RKO (cell line): ENCODE data around the gene TESMIN.

Source experiments
- DNase-seq: peaks from one replicate; pipeline ENCODE4 v3.0.0-alpha.2; 2016; ENCODE audit warnings: low spot score

The TESMIN gene

GRCh38 chr11:68762481-68762880, 11.2 kb upstream of the TESMIN start:
- DNase-seq: no peak

GRCh38 chr11:68761801-68762200, 10.5 kb upstream of the TESMIN start:
- no peak for DNase-seq

GRCh38 chr11:68759991-68760390, 8.7 kb upstream of the TESMIN start:
- DNase-seq: no peak

- DNase-seq: no peak
Measured at GRCh38 chr11:68757711-68758110, 6.4 kb upstream of the TESMIN start.

GRCh38 chr11:68756171-68756766, 4.9 kb upstream of the TESMIN start:
- no peak for DNase-seq

GRCh38 chr11:68753300-68753699, 2.0 kb upstream of the TESMIN start:
- DNase-seq: no peak

GRCh38 chr11:68751004-68751325, 355 bp downstream of the TESMIN start:
- DNase-seq: no peak

- DNase-seq: no peak
Measured at GRCh38 chr11:68750195-68751003, 921 bp downstream of the TESMIN start.

- DNase-seq: peak; percentile 15
Measured at GRCh38 chr11:68749229-68750123, 1.8 kb downstream of the TESMIN start.

GRCh38 chr11:68748061-68748460, 3.3 kb downstream of the TESMIN start:
- DNase-seq: no peak

- no peak for DNase-seq
Measured at GRCh38 chr11:68743539-68743938, 7.8 kb downstream of the TESMIN start.

- DNase-seq: no peak
Measured at GRCh38 chr11:68741463-68741862, 9.9 kb downstream of the TESMIN start.

- no peak for DNase-seq
Measured at GRCh38 chr11:68735646-68736045, 15.7 kb downstream of the TESMIN start.

GRCh38 chr11:68735125-68735524, 16.2 kb downstream of the TESMIN start:
- no peak for DNase-seq

- DNase-seq: no peak
Measured at GRCh38 chr11:68734111-68734510, 17.2 kb downstream of the TESMIN start.

- no peak for DNase-seq
Measured at GRCh38 chr11:68727783-68728182, 23.5 kb downstream of the TESMIN start.

GRCh38 chr11:68724293-68724692, 27.0 kb downstream of the TESMIN start:
- no peak for DNase-seq

- DNase-seq: no peak
Measured at GRCh38 chr11:68722143-68722542, 29.2 kb downstream of the TESMIN start.

GRCh38 chr11:68721075-68721474, 30.2 kb downstream of the TESMIN start:
- no peak for DNase-seq

- DNase-seq: no peak
Measured at GRCh38 chr11:68715456-68716122, 35.7 kb downstream of the TESMIN start.

GRCh38 chr11:68714060-68714856, 37.1 kb downstream of the TESMIN start:
- no peak for DNase-seq
